Central memory CD8-positive, alpha-beta T cell (primary cell): ENCODE data around the gene LYRM4.

ENCODE experiments used
- ATAC-seq: fragments of 150-1000 bp; cut with Tn5 transposase; replicated peaks from 2 replicates; pipeline ENCODE4 v1.10.0; 2022; ENCODE audit warnings: mild to moderate bottlenecking, moderate FRiP score, moderate number of reproducible peaks; ENCODE audit not compliant: poor library complexity, severe bottlenecking; ENCODE audit errors: extremely low read depth
- DNase-seq, 2 donors: peaks; one replicate each; pipeline ENCODE4 v3.0.0; 2021; ENCODE audit warnings: low spot score in 2 of 2
- H3K27ac Mint-ChIP-seq: one replicate; pipeline ENCODE4 v1.8.0; 2022; ENCODE audit warnings: low read depth, mild to moderate bottlenecking, moderate library complexity, mixed read lengths
- H3K27me3 Mint-ChIP-seq: one replicate; pipeline ENCODE4 v1.8.0; 2022; ENCODE audit warnings: mixed read lengths
- H3K36me3 Mint-ChIP-seq: one replicate; pipeline ENCODE4 v1.8.0; 2022; ENCODE audit warnings: mild to moderate bottlenecking, moderate library complexity, mixed read lengths; ENCODE audit not compliant: insufficient read depth
- H3K4me1 Mint-ChIP-seq: one replicate; pipeline ENCODE4 v1.8.0; 2022; ENCODE audit warnings: mixed read lengths
- H3K4me3 Mint-ChIP-seq: one replicate; pipeline ENCODE4 v1.8.0; 2022; ENCODE audit warnings: mild to moderate bottlenecking, moderate library complexity, mixed read lengths
- H3K9me3 Mint-ChIP-seq: one replicate; pipeline ENCODE4 v1.8.0; 2022; ENCODE audit warnings: mixed read lengths

Gene LYRM4

GRCh38 chr6:5206920-5207561, 53.7 kb downstream of the LYRM4 start:
- peaks cover 4% of the 10 kb centered on the region for H3K36me3 Mint-ChIP-seq
- no peak for ATAC-seq
- H3K4me3 Mint-ChIP-seq, result no peak overlapping the region
- H3K27ac Mint-ChIP-seq, result no peak overlapping the region
- no peaks in the 10 kb centered on the region for H3K27me3 Mint-ChIP-seq
- H3K9me3 Mint-ChIP-seq, result no peaks in the 10 kb centered on the region
- H3K4me1 Mint-ChIP-seq, result peaks cover 3% of the 10 kb centered on the region
- DNase-seq, result no peak

- Mint-ChIP-seq H3K9me3 (no peaks in the 10 kb centered on the region), H3K4me1 (no peaks in the 10 kb centered on the region), H3K27ac (no peak overlapping the region), H3K36me3 (peaks cover 4% of the 10 kb centered on the region), H3K27me3 (no peaks in the 10 kb centered on the region), H3K4me3 (no peak overlapping the region)
- ATAC-seq (no peak), DNase-seq (no peak)
These were observed 54.6 kb downstream of the LYRM4 start for GRCh38 chr6:5205877-5206850.

- Mint-ChIP-seq H3K9me3 (no peaks in the 10 kb centered on the region), H3K4me3 (no peak overlapping the region), H3K36me3 (peaks cover 4% of the 10 kb centered on the region), H3K4me1 (no peaks in the 10 kb centered on the region), H3K27me3 (no peaks in the 10 kb centered on the region), H3K27ac (no peak overlapping the region)
- no peak for DNase-seq
- no peak for ATAC-seq
These were observed 55.7 kb downstream of the LYRM4 start for GRCh38 chr6:5205035-5205507.

GRCh38 chr6:5204376-5204775, 56.4 kb downstream of the LYRM4 start:
- Mint-ChIP-seq H3K36me3 (peaks cover 2% of the 10 kb centered on the region), H3K9me3 (no peaks in the 10 kb centered on the region), H3K27me3 (no peaks in the 10 kb centered on the region), H3K27ac (no peak overlapping the region), H3K4me3 (no peak overlapping the region), H3K4me1 (no peaks in the 10 kb centered on the region)
- ATAC-seq (no peak), DNase-seq (no peak)

GRCh38 chr6:5203546-5203945, 57.2 kb downstream of the LYRM4 start:
- ATAC-seq (no peak), DNase-seq (no peak)
- no peaks in the 10 kb centered on the region for H3K4me1 Mint-ChIP-seq
- no peaks in the 10 kb centered on the region for H3K27me3 Mint-ChIP-seq
- H3K36me3 Mint-ChIP-seq, result peaks cover 2% of the 10 kb centered on the region
- H3K9me3 Mint-ChIP-seq, result no peaks in the 10 kb centered on the region
- no peak overlapping the region for H3K27ac Mint-ChIP-seq
- no peak overlapping the region for H3K4me3 Mint-ChIP-seq

GRCh38 chr6:5202941-5203340, 57.8 kb downstream of the LYRM4 start:
- H3K36me3 Mint-ChIP-seq, result no peaks in the 10 kb centered on the region
- H3K27me3 Mint-ChIP-seq, result no peaks in the 10 kb centered on the region
- H3K4me1 Mint-ChIP-seq, result no peaks in the 10 kb centered on the region
- no peak overlapping the region for H3K4me3 Mint-ChIP-seq
- no peak overlapping the region for H3K27ac Mint-ChIP-seq
- DNase-seq, result no peak
- ATAC-seq, result no peak
- no peaks in the 10 kb centered on the region for H3K9me3 Mint-ChIP-seq

- Mint-ChIP-seq H3K36me3 (no peaks in the 10 kb centered on the region), H3K27me3 (no peaks in the 10 kb centered on the region), H3K9me3 (no peaks in the 10 kb centered on the region), H3K4me3 (no peak overlapping the region), H3K27ac (no peak overlapping the region), H3K4me1 (no peaks in the 10 kb centered on the region)
- ATAC-seq, result no peak
- DNase-seq, result no peak
These were observed 58.5 kb downstream of the LYRM4 start for GRCh38 chr6:5202206-5202605.

- H3K27ac Mint-ChIP-seq, result no peak overlapping the region
- no peak overlapping the region for H3K4me3 Mint-ChIP-seq
- ATAC-seq (no peak), DNase-seq (no peak)
- H3K27me3 Mint-ChIP-seq, result no peaks in the 10 kb centered on the region
- no peaks in the 10 kb centered on the region for H3K36me3 Mint-ChIP-seq
- H3K9me3 Mint-ChIP-seq, result no peaks in the 10 kb centered on the region
- H3K4me1 Mint-ChIP-seq, result no peaks in the 10 kb centered on the region
These were observed 59.5 kb downstream of the LYRM4 start for GRCh38 chr6:5201271-5201670.

GRCh38 chr6:5199702-5200101, 61.0 kb downstream of the LYRM4 start:
- no peak overlapping the region for H3K4me3 Mint-ChIP-seq
- H3K4me1 Mint-ChIP-seq, result no peaks in the 10 kb centered on the region
- peaks cover 2% of the 10 kb centered on the region for H3K36me3 Mint-ChIP-seq
- no peak for DNase-seq
- no peaks in the 10 kb centered on the region for H3K27me3 Mint-ChIP-seq
- ATAC-seq, result no peak
- no peaks in the 10 kb centered on the region for H3K9me3 Mint-ChIP-seq
- H3K27ac Mint-ChIP-seq, result no peak overlapping the region

GRCh38 chr6:5199283-5199682, 61.5 kb downstream of the LYRM4 start:
- Mint-ChIP-seq H3K4me1 (no peaks in the 10 kb centered on the region), H3K4me3 (no peak overlapping the region), H3K36me3 (peaks cover 2% of the 10 kb centered on the region), H3K9me3 (no peaks in the 10 kb centered on the region), H3K27ac (no peak overlapping the region), H3K27me3 (no peaks in the 10 kb centered on the region)
- ATAC-seq, result no peak
- DNase-seq, result no peak

GRCh38 chr6:5197084-5197483, 63.7 kb downstream of the LYRM4 start:
- ATAC-seq (no peak), DNase-seq (no peak)
- Mint-ChIP-seq H3K27ac (no peak overlapping the region), H3K27me3 (no peaks in the 10 kb centered on the region), H3K4me3 (no peak overlapping the region), H3K9me3 (no peaks in the 10 kb centered on the region), H3K4me1 (no peaks in the 10 kb centered on the region), H3K36me3 (peaks cover 2% of the 10 kb centered on the region)

GRCh38 chr6:5192135-5192794, 68.5 kb downstream of the LYRM4 start:
- DNase-seq, result no peak
- no peaks in the 10 kb centered on the region for H3K9me3 Mint-ChIP-seq
- no peaks in the 10 kb centered on the region for H3K4me1 Mint-ChIP-seq
- no peak for ATAC-seq
- peaks cover 2% of the 10 kb centered on the region for H3K36me3 Mint-ChIP-seq
- H3K4me3 Mint-ChIP-seq, result no peak overlapping the region
- H3K27me3 Mint-ChIP-seq, result no peaks in the 10 kb centered on the region
- H3K27ac Mint-ChIP-seq, result no peak overlapping the region
